NCI-H1092 treated with DMSO at 0.1 percent for 48 hours (cell line): ENCODE data around the gene PERCC1.

Experiments
- DNase-seq: peaks from one replicate; lab custom pipeline; 2025; lab: John Stamatoyannopoulos, UW

Gene PERCC1

GRCh38 chr16:1430759-1431496 is at the start of gene PERCC1:
Gene PERCC1 (plus strand): TSS chr16:1431078. CDS start chr16:1432594, 1,516 bp downstream.
- peak; percentile 80 for DNase-seq

GRCh38 chr16:1381612-1382406 is 49.1 kb upstream of the PERCC1 start:
- DNase-seq = no peak

DNA sequence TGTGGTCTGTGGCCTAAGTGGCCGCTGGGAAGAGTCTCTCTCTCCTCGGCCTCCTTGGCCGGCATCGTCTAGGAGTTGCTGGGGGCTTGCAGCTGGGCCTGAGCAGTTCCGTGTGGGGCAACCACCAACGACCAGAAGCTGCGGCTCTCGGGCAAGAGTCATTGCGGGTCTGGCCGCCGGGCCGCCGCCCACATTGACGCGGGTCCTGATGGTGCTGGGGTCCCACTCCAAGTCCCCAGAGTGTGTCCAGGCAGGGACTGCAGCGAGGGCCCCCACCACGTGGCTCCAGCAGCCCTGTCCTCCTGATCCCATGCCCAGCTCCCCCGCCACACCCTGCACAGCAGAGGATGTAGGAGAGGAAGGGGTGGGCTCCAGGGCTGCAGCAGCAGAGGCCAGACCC is 47.3 kb upstream of the PERCC1 start:
- DNase-seq = no peak

DNA sequence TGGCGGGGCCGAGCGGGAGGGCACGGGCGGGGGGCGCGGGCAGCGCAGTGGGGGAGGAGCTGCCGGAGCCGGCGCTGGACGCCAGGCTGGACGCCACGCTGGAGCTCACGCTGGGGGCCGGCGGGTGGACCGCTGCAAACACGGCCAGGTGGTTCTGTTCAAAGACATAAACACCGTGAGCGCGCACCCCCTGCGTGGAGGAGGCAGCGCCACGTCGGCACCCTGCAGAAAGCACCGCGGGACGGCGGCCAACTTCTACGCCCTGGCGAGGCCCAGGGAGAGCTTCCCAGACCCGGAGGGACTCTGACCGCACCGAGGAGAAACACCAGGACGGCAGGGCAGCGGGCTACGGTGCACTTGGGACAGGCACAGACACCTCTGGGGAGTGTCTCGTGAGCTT is 45.6 kb upstream of the PERCC1 start:
- DNase-seq = peak; percentile 56

- no peak for DNase-seq
These were observed 43.5 kb upstream of the PERCC1 start for GRCh38 chr16:1387331-1387730.

GRCh38 chr16:1389762-1390161 is 41.1 kb upstream of the PERCC1 start:
- DNase-seq = no peak

DNA sequence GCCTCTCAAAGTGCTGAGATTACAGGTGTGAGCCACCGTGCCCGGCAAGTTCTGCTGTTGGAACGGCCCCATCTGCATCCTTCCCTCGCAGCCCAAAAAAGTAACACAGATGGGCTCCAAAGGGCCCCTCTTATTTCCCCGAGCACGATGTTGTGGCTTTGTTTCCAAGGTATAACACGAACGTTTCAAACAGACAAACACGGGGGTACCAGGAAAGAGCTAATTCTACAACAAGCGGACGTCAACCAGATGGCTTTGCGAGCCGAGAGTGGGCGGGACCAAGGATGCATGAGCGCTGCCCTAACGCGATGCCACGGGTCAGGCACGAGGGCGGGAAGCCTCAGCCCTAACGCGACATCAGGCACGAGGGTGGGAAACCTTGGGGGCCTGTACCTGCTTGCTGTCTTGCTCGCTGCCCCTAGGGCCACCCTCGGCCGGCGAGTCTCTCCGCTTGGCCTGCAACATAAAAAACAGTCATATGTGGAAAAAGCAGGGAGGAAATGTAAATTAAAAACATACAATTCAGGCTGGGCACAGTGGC is 40.6 kb upstream of the PERCC1 start:
- DNase-seq = no peak

- DNase-seq = no peak
These were observed 38.1 kb upstream of the PERCC1 start for GRCh38 chr16:1392826-1393225.

DNA sequence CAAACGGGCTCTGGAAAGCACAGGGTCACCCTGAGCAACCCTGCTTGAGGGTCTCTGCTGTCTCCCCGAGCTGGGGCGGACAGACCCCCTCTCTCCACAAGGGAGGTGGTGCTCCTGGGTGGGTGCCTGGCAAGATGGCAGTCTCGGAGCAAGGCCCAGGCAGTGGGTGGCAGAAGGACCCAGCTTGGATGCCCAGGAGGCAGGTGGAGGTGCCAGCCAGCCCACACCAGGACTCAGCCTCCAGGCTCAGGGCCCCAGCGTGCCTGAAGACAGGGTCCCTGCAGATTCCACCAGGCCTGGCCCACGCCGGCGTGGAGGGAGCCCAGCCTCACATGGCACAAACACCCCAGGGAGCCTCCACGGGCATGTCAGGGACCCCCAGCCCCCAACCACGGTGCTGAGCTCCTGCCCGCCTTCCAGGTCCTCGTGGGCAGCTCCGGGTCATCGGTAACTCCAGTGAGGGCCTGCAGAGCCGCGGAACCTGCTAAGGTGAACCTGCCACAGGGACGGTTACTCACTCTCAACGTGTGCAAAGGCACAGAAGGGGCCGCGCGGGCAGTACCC is 37.2 kb upstream of the PERCC1 start:
- DNase-seq = no peak

DNA sequence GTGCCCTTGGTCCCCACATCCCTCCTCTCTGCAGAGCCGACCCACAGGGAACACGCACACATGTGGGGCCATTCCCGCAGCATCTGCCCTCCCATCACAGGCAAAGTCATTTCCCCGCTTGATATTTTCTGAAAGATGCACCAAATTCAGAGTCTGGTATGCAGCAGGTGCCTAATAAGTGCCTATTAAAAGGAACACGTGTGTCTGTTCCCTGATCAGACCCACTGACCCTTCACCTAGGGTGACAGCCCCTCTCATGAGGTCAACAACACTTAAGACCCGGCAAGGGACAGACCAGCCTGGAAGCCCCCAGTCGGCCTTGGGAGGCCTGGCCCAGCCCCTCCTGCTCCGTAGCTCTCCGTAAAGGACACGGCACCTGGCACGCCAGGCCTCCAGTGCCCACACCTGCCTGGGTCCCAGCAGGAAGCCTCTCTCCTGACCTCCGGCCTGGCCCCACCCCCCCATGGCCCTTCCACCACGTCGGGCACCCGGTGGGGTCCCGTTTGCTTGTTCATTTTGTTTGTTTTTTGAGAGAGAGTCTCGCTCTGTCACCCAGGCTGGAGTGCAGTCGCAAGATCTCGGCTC is 36.4 kb upstream of the PERCC1 start:
- no peak for DNase-seq

GRCh38 chr16:1395444-1396031 is 35.3 kb upstream of the PERCC1 start:
- no peak for DNase-seq

DNA sequence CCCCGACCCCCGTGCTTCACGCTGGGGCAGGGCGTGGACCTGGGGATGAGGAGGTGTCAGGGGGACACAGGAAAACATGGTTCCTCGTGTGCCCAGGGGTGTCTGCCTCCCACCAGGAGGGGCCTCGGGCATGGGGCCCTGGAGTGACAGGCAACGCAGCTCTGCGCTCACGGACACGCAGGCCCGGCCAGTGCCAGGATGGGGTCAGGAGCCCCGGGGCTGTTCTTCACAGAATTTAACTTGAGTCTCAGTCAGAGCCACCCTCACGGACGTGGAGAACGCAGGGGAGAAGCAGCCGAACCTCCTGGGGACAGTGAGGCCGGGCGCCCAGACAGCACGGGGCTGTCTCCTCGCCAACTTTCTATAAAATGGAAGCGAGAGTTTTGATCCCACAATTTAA is 33.1 kb upstream of the PERCC1 start:
- no peak for DNase-seq

GRCh38 chr16:1398351-1398750 is 32.5 kb upstream of the PERCC1 start:
- DNase-seq = no peak

DNA sequence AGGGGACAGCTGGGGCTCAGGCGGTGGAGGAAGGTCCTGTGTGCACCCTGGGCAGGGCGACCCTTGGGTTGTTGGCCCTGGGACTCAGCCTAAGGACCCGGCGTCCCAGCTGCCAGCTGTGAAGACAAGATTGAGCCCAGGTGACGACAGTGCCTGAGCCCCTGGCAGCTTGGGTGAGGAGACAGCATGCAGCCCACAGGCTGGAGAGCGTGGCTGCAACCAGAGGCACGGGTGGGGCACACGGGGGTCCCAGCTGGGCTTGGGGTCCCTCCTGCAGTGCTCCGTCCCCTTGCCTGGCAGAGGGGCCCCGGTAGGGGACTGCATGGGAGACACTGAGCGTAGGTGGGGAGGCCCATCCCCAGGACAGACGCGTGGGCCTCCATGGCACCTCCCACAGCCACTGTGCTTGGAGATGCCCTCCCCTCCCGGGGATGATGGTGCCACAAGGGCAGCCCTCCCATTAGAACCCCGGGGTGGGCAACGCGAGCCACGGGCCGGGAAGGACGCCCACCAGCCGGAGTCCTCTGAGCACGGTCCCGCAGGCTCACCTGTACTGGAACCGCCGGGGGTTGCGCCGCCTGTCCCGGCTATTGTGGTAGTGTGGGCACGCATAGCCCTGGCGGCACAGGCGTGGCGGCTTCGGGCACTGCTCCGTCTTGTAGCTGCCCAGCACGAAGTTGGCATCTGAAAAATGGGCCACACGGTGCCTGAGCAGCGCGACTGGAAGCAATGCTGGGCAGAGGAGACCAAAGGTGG is 31.9 kb upstream of the PERCC1 start:
- DNase-seq = no peak

DNA sequence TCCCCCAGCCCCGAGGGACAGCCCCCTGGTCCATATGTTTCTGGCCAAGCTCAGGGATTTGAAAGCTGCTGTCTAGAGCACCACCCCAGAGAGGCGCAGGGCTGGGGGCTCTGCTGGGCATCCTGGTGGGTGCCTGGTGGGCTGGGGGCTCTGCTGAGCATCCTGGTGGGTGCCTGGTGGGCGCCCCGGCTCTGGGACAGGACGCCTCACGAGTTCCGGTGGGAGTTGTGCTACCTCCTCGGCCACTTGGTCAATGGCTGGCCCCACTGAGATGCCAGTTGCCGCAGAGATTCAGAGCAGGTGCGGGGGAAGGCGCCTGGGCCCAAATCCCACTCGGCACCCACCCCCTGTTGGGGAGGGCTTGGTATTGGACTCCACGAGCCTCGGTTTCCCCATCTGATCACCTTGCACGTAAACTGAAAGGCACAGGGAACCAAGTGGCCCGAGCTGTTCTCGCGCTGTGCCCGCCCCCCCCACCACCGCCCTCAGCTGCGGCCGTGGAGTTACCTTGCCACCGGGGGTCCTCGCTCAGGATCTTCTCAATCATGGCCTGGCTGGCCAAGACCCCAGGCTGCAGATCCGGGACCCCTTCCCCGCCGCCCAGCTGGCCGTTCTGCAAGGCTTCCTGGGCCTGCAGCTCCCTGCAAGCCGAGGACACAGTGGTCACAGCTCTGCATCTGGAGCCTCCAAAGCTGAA is 29.7 kb upstream of the PERCC1 start:
- no peak for DNase-seq

DNA sequence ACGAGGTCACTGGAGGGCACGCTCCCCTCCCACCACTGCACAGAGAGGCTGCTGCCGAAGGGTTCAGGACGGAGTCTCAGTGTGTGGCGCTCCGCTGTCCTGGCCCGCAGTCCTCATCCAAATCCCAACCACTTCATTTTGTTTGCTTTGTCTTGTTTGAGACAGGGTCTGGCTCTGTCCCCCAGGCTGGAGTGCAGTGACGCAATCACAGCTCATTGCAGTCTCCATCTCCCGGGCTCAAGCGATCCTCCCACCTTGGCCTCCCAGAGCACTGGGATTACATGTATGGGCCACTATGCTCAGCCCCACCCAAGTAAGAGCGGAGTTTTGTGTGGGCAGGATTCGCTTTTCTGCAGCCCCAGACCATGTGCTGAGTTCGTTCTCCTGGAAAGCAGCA is 29.1 kb upstream of the PERCC1 start:
- no peak for DNase-seq

GRCh38 chr16:1403036-1403435 is 27.8 kb upstream of the PERCC1 start:
- no peak for DNase-seq

- DNase-seq = no peak
These were observed 27.1 kb upstream of the PERCC1 start for GRCh38 chr16:1403733-1404132.

DNA sequence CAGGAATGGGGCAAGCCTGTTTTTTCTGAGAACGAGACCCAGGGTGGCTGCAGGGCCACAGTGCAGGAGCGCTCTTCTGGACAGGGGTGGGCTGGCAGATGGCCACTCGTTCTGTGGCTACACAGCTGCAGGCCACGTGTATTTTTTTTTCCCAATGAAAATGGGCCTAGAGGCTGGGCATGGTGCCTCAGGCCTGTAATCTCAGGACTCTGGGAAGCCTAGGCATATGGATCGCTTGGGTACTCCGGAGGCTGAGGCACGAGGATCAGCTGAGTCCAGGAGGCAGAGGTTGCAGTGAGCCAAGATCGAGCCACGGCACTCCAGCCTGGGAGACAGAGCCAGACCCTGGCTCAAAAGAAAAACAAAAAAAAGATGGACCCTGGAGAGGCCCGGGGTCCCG is 23.1 kb upstream of the PERCC1 start:
- no peak for DNase-seq

GRCh38 chr16:1408171-1408837 is 22.6 kb upstream of the PERCC1 start:
- peak; percentile 76 for DNase-seq
